HEK293 (cell line): ENCODE measurements around the gene SRD5A1.

ENCODE experiments used
- CTCF ChIA-PET: fragments of 350-600 bp; formaldehyde crosslinking; extraction: SDS; loops from one replicate; lab custom pipeline; 2021; ENCODE audit warnings: antibody characterized with exemption; lab: Yijun Ruan, JAX
- POLR2A ChIA-PET: fragments of 300-600 bp; formaldehyde crosslinking; extraction: SDS; loops from one replicate; lab custom pipeline; 2020; ENCODE audit warnings: antibody characterized with exemption, inconsistent platforms; lab: Yijun Ruan, JAX
- H3K27ac ChIP-seq: fragments of 200-500 bp; sonication (Bioruptor generic); 2 replicates; pipeline ENCODE4 v1.5.1; 2014; ENCODE audit warnings: low read depth, low read length, control low read depth, inconsistent platforms; ENCODE audit errors: extremely low read depth
- H3K36me3 ChIP-seq, 2 experiments: fragments of 200-500 bp in 1 of 2; sonication (Bioruptor generic) in 1 of 2; 1 replicate in 1 of 2; 2 replicates in 1 of 2; pipeline ENCODE4 v1.5.1; 2014 to 2017; ENCODE audit warnings: inconsistent platforms in 2 of 2, low read length in 2 of 2; ENCODE audit not compliant: control insufficient read depth in 2 of 2, insufficient read depth in 1 of 2
- H3K4me1 ChIP-seq: fragments of 200-500 bp; sonication (Bioruptor generic); 2 replicates; pipeline ENCODE4 v1.5.1; 2014; ENCODE audit warnings: mild to moderate bottlenecking, low read length, inconsistent platforms; ENCODE audit not compliant: control insufficient read depth, insufficient read depth
- H3K4me3 ChIP-seq: 2 replicates; pipeline ENCODE4 v1.5.1; 2011; ENCODE audit warnings: low read depth, mild to moderate bottlenecking, control low read depth, low read length, moderate library complexity
- H3K9me3 ChIP-seq: fragments of 200-500 bp; sonication (Bioruptor generic); 2 replicates; pipeline ENCODE4 v1.5.1; 2014; ENCODE audit warnings: low read depth, low read length, inconsistent platforms; ENCODE audit not compliant: control insufficient read depth, insufficient read depth
- EGR2 ChIP-seq: fragments of 450-650 bp; formaldehyde crosslinking; IDR thresholded peaks from 2 replicates; pipeline ENCODE4 v1.5.1; 2016; ENCODE audit warnings: low read depth, missing biosample characterization, missing genetic modification characterization
- HOXD13 ChIP-seq: sonication (generic); formaldehyde crosslinking; IDR thresholded peaks from 2 replicates; pipeline ENCODE4 v1.8.0; 2022; ENCODE audit warnings: missing genetic modification reagents, borderline replicate concordance
- MYNN ChIP-seq: fragments of 450-650 bp; formaldehyde crosslinking; IDR thresholded peaks from 2 replicates; pipeline ENCODE4 v1.5.1; 2016; ENCODE audit warnings: missing biosample characterization, missing genetic modification characterization, borderline replicate concordance
- ZBTB17 ChIP-seq: fragments of 450-650 bp; formaldehyde crosslinking; IDR thresholded peaks from 2 replicates; pipeline ENCODE4 v1.5.1; 2016; ENCODE audit warnings: missing biosample characterization, missing genetic modification characterization
- ZFP37 ChIP-seq: fragments of 450-650 bp; formaldehyde crosslinking; IDR thresholded peaks from 2 replicates; pipeline ENCODE4 v1.5.1; 2016; ENCODE audit warnings: missing biosample characterization, missing genetic modification characterization
- ZNF302 ChIP-seq: fragments of 450-650 bp; formaldehyde crosslinking; IDR thresholded peaks from 2 replicates; pipeline ENCODE4 v1.5.1; 2016; ENCODE audit warnings: missing biosample characterization, missing genetic modification characterization, low read depth
- ZNF335 ChIP-seq: fragments of 450-650 bp; formaldehyde crosslinking; conservative IDR thresholded peaks from 2 replicates; pipeline ENCODE4 v1.5.1; 2016; ENCODE audit warnings: missing biosample characterization, missing genetic modification characterization
- ZNF48 ChIP-seq: fragments of 450-650 bp; formaldehyde crosslinking; IDR thresholded peaks from 2 replicates; pipeline ENCODE4 v1.5.1; 2016; ENCODE audit warnings: missing biosample characterization, missing genetic modification characterization
- ZNF549 ChIP-seq: fragments of 450-650 bp; IDR thresholded peaks from 2 replicates; pipeline ENCODE4 v1.5.1; 2018; ENCODE audit warnings: missing biosample characterization, missing genetic modification characterization, mild to moderate bottlenecking, inconsistent platforms, moderate library complexity
- ZNF76 ChIP-seq: fragments of 450-650 bp; formaldehyde crosslinking; IDR thresholded peaks from 2 replicates; pipeline ENCODE4; 2016; ENCODE audit warnings: low read depth, missing biosample characterization, missing genetic modification characterization, borderline replicate concordance
- ZSCAN23 ChIP-seq: fragments of 450-650 bp; formaldehyde crosslinking; IDR thresholded peaks from 2 replicates; pipeline ENCODE4 v1.5.1; 2016; ENCODE audit warnings: missing biosample characterization, missing genetic modification characterization
- TF ChIP-seq, protein P1 (sequence below): fragments of 450-650 bp; formaldehyde crosslinking; IDR thresholded peaks from 2 replicates; pipeline ENCODE4 v1.5.1; 2016; ENCODE audit warnings: missing biosample characterization, missing genetic modification characterization
- TF ChIP-seq, protein P2 (sequence below): fragments of 450-650 bp; formaldehyde crosslinking; IDR thresholded peaks from 2 replicates; pipeline ENCODE4 v1.5.1; 2017; ENCODE audit warnings: missing biosample characterization, missing genetic modification characterization
- TF ChIP-seq, protein P3 (sequence below): fragments of 450-650 bp; formaldehyde crosslinking; IDR thresholded peaks from 2 replicates; pipeline ENCODE4 v1.5.1; 2016; ENCODE audit warnings: missing biosample characterization, missing genetic modification characterization
- TF ChIP-seq, protein P4 (sequence below): fragments of 450-650 bp; formaldehyde crosslinking; IDR thresholded peaks from 2 replicates; pipeline ENCODE4 v1.5.1; 2016; ENCODE audit warnings: missing biosample characterization, missing genetic modification characterization, low read depth
- TF ChIP-seq, protein P5 (sequence below): fragments of 450-650 bp; formaldehyde crosslinking; IDR thresholded peaks from 2 replicates; pipeline ENCODE4 v1.5.1; 2016; ENCODE audit warnings: missing biosample characterization, missing genetic modification characterization
- TF ChIP-seq, protein P6 (sequence below): fragments of 450-650 bp; formaldehyde crosslinking; IDR thresholded peaks from 2 replicates; pipeline ENCODE4 v1.5.1; 2016; ENCODE audit warnings: missing biosample characterization, missing genetic modification characterization

Gene SRD5A1

DNA sequence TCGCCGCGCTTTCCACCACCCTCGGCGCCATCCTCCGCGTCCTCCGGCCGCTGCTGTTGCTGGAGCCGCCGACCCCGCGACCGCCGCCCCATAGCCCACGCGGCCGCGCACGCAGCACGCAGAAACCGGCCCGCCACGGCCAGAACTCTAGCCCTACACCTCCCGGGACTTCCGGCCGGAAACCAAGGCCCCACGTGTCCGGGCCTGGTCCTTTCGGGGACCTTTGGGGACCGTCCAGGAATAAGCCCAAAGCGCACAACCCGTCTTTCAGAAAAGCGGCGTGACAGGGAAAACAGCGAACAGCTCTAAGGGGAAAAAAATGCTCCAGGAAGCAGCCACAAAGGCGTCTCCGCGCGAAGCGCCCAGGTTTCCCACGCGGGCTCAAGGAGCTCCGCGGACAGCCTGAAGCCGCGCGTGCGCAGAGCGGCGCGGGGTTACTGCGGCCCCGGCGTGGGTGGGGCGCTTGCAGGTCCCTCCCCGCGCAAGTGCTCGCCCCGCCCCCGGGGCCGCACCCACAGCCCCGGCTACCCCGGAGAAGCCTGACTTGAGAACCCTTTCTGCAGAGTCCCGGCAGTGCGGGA, at the start of gene SRD5A1, which contains the start of gene NSUN2 (continued):
- TF ChIP-seq ZNF76 (tag by site-specific recombination), result peak; percentile 67; the same call in 1 of the 2 replicates
- TF ChIP-seq, protein P1, sequence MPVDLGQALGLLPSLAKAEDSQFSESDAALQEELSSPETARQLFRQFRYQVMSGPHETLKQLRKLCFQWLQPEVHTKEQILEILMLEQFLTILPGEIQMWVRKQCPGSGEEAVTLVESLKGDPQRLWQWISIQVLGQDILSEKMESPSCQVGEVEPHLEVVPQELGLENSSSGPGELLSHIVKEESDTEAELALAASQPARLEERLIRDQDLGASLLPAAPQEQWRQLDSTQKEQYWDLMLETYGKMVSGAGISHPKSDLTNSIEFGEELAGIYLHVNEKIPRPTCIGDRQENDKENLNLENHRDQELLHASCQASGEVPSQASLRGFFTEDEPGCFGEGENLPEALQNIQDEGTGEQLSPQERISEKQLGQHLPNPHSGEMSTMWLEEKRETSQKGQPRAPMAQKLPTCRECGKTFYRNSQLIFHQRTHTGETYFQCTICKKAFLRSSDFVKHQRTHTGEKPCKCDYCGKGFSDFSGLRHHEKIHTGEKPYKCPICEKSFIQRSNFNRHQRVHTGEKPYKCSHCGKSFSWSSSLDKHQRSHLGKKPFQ (tag by site-specific recombination), result no peak
- TF ChIP-seq EGR2 (tag by site-specific recombination), result no peak

DNA sequence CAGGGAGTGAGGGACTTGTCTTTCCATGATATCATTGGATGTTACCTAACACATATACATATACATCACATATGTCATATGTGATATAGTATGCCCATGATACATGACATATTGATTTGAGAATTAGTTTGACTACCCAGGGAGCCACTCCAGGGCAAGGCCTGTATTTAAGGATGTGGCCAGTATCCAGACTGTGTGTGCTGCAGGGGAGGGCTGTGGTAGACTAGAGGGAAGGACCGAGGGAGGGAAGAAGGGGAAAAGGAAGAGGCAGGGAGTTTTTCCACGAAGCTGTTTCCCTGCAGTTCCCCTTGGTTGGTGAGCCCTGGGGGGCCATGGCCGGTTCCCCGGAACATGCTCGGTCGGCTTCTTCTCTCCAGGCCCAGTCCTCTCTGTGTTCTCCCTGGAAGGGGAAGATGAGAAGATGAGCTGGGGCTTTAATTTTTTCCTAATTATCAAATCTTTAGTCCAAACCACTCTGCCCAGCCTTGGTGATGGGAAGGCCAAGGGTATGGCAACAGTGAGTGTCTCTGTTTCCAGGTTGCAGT, 49.1 kb upstream of the SRD5A1 start:
- ChIA-PET POLR2A (no interaction called here), CTCF (no interaction called here)
- H3K4me3 ChIP-seq, result no peak overlapping the region

DNA sequence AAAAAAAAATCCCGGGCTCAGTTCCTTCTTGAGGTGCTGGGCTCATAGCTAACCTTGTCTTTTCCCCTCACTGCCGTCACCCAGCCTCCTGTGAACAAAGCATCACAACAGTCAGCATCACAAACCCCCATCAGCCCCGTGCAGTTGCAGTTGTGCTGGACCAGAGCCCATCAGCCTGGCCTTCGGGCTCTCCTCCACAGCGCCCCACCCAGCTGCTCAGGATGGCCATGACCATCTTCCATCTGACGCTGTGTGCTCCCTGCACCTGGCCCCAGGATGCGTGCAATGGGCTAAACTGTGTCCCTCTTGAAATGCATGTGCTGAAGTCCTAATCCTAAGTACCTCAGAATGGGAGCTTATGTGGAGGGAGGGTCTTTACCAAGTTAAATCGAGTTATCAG, 48.5 kb upstream of the SRD5A1 start:
- H3K4me3 ChIP-seq, result no peak overlapping the region
- ChIA-PET CTCF (no interaction called here), POLR2A (no interaction called here)
- TF ChIP-seq, protein P2, sequence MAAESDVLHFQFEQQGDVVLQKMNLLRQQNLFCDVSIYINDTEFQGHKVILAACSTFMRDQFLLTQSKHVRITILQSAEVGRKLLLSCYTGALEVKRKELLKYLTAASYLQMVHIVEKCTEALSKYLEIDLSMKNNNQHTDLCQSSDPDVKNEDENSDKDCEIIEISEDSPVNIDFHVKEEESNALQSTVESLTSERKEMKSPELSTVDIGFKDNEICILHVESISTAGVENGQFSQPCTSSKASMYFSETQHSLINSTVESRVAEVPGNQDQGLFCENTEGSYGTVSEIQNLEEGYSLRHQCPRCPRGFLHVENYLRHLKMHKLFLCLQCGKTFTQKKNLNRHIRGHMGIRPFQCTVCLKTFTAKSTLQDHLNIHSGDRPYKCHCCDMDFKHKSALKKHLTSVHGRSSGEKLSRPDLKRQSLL (tag by site-specific recombination), result no peak
- TF ChIP-seq HOXD13, result no peak
- H3K27ac ChIP-seq, result no peak overlapping the region
- H3K9me3 ChIP-seq, result no peaks in the 10 kb centered on the region
- H3K36me3 ChIP-seq, result no peaks in the 10 kb centered on the region
- no peaks in the 10 kb centered on the region for H3K4me1 ChIP-seq

More for the DNA sequence above, 49.1 kb upstream of the SRD5A1 start:
- TF ChIP-seq ZNF549 (tag by site-specific recombination), result no peak
- no peak for TF ChIP-seq MYNN
- no peak for TF ChIP-seq ZFP37 (tag by site-specific recombination)
- TF ChIP-seq ZBTB17 (tag by site-specific recombination), result no peak
- TF ChIP-seq, protein P3, sequence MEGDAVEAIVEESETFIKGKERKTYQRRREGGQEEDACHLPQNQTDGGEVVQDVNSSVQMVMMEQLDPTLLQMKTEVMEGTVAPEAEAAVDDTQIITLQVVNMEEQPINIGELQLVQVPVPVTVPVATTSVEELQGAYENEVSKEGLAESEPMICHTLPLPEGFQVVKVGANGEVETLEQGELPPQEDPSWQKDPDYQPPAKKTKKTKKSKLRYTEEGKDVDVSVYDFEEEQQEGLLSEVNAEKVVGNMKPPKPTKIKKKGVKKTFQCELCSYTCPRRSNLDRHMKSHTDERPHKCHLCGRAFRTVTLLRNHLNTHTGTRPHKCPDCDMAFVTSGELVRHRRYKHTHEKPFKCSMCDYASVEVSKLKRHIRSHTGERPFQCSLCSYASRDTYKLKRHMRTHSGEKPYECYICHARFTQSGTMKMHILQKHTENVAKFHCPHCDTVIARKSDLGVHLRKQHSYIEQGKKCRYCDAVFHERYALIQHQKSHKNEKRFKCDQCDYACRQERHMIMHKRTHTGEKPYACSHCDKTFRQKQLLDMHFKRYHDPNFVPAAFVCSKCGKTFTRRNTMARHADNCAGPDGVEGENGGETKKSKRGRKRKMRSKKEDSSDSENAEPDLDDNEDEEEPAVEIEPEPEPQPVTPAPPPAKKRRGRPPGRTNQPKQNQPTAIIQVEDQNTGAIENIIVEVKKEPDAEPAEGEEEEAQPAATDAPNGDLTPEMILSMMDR (tag by site-specific recombination), result no peak
- H3K27ac ChIP-seq, result no peak overlapping the region
- H3K9me3 ChIP-seq, result no peaks in the 10 kb centered on the region
- H3K36me3 ChIP-seq, result no peaks in the 10 kb centered on the region
- no peaks in the 10 kb centered on the region for H3K4me1 ChIP-seq

DNA sequence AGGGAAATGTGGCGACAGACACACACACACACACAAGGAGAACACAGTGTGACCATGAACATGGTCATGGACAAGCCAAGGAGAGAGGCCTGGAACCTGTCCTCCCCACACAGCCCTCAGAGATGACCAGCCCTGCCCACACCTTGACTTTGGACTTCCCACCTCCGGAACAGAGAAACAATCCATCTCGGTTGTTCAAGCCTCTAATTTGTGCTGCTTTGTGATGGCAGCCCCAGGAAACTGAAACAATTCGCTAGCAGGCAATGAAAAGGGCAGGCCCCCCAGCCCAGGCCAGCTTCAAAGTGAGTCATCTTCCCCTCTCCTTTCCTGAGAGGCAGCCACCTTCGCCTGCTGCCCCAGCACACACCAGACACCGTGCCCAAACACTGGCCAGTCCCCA, 48.1 kb upstream of the SRD5A1 start:
- TF ChIP-seq, protein P4, sequence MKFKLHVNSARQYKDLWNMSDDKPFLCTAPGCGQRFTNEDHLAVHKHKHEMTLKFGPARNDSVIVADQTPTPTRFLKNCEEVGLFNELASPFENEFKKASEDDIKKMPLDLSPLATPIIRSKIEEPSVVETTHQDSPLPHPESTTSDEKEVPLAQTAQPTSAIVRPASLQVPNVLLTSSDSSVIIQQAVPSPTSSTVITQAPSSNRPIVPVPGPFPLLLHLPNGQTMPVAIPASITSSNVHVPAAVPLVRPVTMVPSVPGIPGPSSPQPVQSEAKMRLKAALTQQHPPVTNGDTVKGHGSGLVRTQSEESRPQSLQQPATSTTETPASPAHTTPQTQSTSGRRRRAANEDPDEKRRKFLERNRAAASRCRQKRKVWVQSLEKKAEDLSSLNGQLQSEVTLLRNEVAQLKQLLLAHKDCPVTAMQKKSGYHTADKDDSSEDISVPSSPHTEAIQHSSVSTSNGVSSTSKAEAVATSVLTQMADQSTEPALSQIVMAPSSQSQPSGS (tag by site-specific recombination), result no peak
- TF ChIP-seq ZNF335 (tag by site-specific recombination), result peak; percentile 60
- no peak for TF ChIP-seq ZNF302 (tag by site-specific recombination)
- TF ChIP-seq, protein P5, sequence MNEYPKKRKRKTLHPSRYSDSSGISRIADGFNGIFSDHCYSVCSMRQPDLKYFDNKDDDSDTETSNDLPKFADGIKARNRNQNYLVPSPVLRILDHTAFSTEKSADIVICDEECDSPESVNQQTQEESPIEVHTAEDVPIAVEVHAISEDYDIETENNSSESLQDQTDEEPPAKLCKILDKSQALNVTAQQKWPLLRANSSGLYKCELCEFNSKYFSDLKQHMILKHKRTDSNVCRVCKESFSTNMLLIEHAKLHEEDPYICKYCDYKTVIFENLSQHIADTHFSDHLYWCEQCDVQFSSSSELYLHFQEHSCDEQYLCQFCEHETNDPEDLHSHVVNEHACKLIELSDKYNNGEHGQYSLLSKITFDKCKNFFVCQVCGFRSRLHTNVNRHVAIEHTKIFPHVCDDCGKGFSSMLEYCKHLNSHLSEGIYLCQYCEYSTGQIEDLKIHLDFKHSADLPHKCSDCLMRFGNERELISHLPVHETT (tag by site-specific recombination), result no peak
- TF ChIP-seq ZNF549 (tag by site-specific recombination), result no peak
- TF ChIP-seq, protein P6, sequence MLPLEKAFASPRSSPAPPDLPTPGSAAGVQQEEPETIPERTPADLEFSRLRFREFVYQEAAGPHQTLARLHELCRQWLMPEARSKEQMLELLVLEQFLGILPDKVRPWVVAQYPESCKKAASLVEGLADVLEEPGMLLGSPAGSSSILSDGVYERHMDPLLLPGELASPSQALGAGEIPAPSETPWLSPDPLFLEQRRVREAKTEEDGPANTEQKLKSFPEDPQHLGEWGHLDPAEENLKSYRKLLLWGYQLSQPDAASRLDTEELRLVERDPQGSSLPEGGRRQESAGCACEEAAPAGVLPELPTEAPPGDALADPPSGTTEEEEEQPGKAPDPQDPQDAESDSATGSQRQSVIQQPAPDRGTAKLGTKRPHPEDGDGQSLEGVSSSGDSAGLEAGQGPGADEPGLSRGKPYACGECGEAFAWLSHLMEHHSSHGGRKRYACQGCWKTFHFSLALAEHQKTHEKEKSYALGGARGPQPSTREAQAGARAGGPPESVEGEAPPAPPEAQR (tag by site-specific recombination), result no peak
- TF ChIP-seq ZSCAN23 (tag by site-specific recombination), result no peak
- TF ChIP-seq ZNF48 (tag by site-specific recombination), result no peak
- TF ChIP-seq, all 188 proteins: peak for 1
- CTCF ChIA-PET, result no interaction called here
- H3K4me3 ChIP-seq, result no peak overlapping the region
- no peaks in the 10 kb centered on the region for H3K36me3 ChIP-seq
- POLR2A ChIA-PET, result no interaction called here
- H3K9me3 ChIP-seq, result no peaks in the 10 kb centered on the region
- no peaks in the 10 kb centered on the region for H3K4me1 ChIP-seq
- H3K27ac ChIP-seq, result no peak overlapping the region
